SK-N-MC (cell line): ENCODE results near the gene CD72.
"Not testable (repeated sequence)": the region's sequence is repeated elsewhere in the genome, so short reads cannot be mapped to it uniquely, and the experiment has no call there.

ENCODE experiments used
- DNase-seq: peaks from one replicate; pipeline ENCODE4 v3.0.0-alpha.2; 2011; ENCODE audit warnings: low read depth, low spot score
- H3K27ac ChIP-seq: fragments of 200-600 bp; sonication (generic); 2 replicates; pipeline ENCODE4 v1.5.1; 2016; ENCODE audit warnings: mixed run types
- H3K36me3 ChIP-seq: fragments of 200-600 bp; sonication (generic); 2 replicates; pipeline ENCODE4 v1.6.1; 2017; ENCODE audit warnings: antibody characterized with exemption, low read length, mixed read lengths; ENCODE audit not compliant: insufficient read depth
- H3K4me3 ChIP-seq: fragments of 200-600 bp; sonication (generic); 2 replicates; pipeline ENCODE4 v1.5.1; 2016
- H3K9ac ChIP-seq: fragments of 200-600 bp; sonication (generic); 2 replicates; pipeline ENCODE4 v1.8.0; 2017; ENCODE audit warnings: mixed run types, mixed read lengths; ENCODE audit not compliant: insufficient read length
- H3K9me3 ChIP-seq: fragments of 200-600 bp; sonication (generic); 2 replicates; pipeline ENCODE4 v1.6.1; 2017; ENCODE audit warnings: low read depth, mild to moderate bottlenecking, antibody characterized with exemption, low read length, moderate library complexity, mixed read lengths
- EZH2 ChIP-seq: fragments of 200-600 bp; sonication (generic); IDR thresholded peaks from one replicate; pipeline ENCODE4 v1.6.1; 2017; ENCODE audit warnings: antibody characterized with exemption
- FOXP2 ChIP-seq: optimal IDR thresholded peaks from 2 replicates; pipeline ENCODE3; 2011; ENCODE audit warnings: mild to moderate bottlenecking, moderate library complexity; ENCODE audit not compliant: insufficient read depth; ENCODE audit errors: extremely low read length, control extremely low read depth
- POLR2AphosphoS5 ChIP-seq: IDR thresholded peaks from 2 replicates; pipeline ENCODE4 v1.6.1; 2012; ENCODE audit warnings: mild to moderate bottlenecking, low read depth, low read length, borderline replicate concordance

CD72 gene

GRCh38 chr9:35627575-35627974 is 9.4 kb upstream of the CD72 start:
- no peak overlapping the region for H3K9ac ChIP-seq
- TF ChIP-seq POLR2AphosphoS5: no peak
- TF ChIP-seq EZH2: no peak
- no peak for TF ChIP-seq FOXP2
- no peak overlapping the region for H3K4me3 ChIP-seq
- H3K9me3 ChIP-seq: no peaks in the 10 kb centered on the region
- no peak overlapping the region for H3K27ac ChIP-seq
- no peak for DNase-seq
- H3K36me3 ChIP-seq: no peaks in the 10 kb centered on the region

DNA sequence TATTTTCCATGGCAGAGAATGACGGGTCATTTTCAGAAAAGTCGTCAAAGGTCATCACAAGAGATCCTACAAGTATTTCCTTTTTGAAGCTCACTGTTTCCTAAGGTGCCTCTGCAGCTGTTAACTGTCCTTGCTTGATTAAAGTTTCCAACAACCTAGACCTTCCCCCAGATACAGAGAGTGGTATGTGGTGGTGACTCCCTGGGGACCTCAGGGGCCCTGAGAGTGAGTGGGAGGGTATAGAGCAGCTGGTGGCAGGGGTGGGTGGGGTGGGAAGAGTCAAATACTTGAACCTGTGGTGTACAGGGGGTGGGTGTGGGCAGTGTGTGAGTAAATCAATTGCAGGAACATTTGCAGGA is 1.6 kb upstream of the CD72 start:
- no peak overlapping the region for H3K9ac ChIP-seq
- H3K36me3 ChIP-seq: no peaks in the 10 kb centered on the region
- no peak for DNase-seq
- TF ChIP-seq EZH2 (no peak), FOXP2 (no peak), POLR2AphosphoS5 (no peak)
- H3K27ac ChIP-seq: no peak overlapping the region
- no peak overlapping the region for H3K4me3 ChIP-seq
- H3K9me3 ChIP-seq: no peaks in the 10 kb centered on the region

DNA sequence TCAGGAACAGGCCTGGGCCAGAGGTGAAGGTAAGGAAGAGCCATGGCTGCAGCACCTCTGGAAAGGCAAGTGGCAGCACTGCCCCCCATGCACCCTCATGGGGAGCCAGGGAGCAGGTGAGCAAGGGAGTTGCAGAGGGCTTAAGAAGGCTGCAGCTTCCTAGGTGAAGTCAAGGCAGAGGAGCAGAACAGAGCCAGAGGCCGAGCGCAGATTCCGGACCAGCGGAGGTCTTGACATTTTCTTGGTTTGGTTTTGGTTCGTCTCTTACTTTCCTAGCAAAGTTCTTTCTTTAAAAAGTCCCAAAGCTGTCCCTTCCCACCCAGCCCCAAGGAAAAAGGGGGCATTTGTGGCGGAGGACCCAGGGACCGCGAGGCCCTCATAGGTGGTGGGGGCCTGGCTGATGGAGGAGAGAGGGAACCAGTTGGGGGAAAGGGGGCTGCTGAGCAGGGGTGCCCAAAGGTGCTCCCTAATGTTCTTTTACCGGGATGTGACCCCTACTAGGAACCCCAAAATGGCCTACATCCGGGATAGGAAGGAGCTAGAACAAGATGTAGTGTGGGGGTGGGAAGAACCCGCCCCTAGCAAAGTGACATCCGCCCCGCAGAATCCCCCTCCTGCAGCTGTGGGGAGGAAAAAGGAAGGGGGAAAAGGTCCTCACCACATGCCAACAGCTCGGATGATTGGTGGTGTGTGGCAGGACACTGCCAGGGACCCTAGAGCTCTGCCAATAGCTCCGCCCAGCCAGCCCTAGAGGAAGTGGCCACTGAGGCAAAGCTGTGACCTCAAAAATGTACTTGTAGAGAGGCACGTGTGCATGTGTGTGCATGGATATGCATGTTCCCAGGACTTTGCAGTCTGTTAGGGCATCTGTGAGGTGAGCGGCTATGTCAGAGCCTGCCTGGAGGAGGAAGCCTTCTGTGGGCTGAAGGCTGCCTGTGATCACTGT is 914 bp upstream of the CD72 start:
- Histone ChIP-seq H3K9ac (no peak overlapping the region), H3K27ac (no peak overlapping the region), H3K36me3 (no peaks in the 10 kb centered on the region), H3K9me3 (no peaks in the 10 kb centered on the region), H3K4me3 (no peak overlapping the region)
- TF ChIP-seq EZH2 (no peak), POLR2AphosphoS5 (no peak), FOXP2 (no peak)
- DNase-seq: no peak

DNA sequence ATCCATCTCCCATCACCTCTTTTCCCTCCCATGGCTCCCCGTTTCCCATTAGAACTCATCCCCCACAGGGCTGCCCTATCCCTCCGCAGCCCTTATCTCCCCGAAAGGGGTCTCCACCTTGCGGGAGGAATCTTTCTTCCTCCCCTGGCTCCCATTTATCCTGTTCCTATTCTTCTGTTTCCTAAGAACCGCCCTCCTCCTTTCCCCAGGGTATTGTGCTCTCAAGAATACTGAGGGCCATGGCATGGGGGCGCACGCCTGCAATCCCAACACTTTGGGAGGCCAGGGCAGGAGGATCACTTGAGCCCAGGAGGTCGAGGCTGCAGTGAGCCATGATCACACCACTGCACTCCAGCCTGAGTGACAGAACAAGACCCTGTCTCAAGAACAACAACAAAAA is 665 bp downstream of the CD72 start:
- no peak overlapping the region for H3K9ac ChIP-seq
- H3K27ac ChIP-seq: no peak overlapping the region
- H3K9me3 ChIP-seq: no peaks in the 10 kb centered on the region
- H3K4me3 ChIP-seq: no peak overlapping the region
- TF ChIP-seq EZH2: no peak
- TF ChIP-seq FOXP2: no peak
- no peaks in the 10 kb centered on the region for H3K36me3 ChIP-seq
- no peak for DNase-seq

DNA sequence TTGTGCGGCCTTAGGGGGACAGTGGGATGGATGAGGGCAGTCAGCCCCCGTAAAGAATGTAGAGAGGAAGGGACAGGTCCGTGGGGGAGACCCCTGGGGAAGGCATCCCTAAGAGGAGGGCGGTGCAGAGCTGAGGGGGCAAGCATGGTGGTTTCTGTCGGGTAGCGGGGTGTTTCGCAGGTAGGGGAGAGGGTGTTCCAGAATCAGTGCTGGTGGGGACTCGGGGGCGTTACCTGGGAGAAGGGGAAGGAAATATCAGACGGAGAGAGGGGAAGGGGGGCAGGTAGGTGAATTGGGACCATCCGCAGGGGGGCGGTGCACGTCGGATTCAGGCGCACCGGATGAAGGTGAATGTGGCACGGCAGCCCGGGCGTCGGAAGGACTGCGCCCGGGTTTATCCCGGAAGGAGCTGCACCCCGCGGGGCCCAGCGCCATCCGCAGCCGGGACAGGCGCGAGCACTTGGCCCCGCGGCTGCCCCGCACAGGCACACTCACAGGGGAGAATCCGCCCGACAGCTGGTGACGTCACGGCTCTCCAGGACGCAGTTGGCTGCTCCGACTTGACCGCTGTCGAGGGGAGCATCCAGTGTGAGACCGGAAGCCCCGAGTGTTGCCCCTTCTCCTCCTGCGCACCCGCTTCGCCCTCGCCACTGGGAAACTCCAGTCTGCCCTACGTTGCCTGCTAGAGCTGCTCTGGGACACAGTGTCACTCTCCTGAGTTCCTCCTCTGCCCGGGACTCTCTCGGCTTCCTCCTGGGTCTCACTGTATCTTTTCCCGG is 1.3 kb downstream of the CD72 start:
- peak overlapping the region; percentile 17; the same call in 1 of the 2 replicates for H3K4me3 ChIP-seq
- TF ChIP-seq POLR2AphosphoS5 (no peak), FOXP2 (no peak), EZH2 (no peak)
- no peak overlapping the region for H3K9ac ChIP-seq
- H3K27ac ChIP-seq: no peak overlapping the region
- no peak for DNase-seq
- H3K36me3 ChIP-seq: no peaks in the 10 kb centered on the region
- no peaks in the 10 kb centered on the region for H3K9me3 ChIP-seq

- no peaks in the 10 kb centered on the region for H3K36me3 ChIP-seq
- no peak overlapping the region for H3K9ac ChIP-seq
- H3K9me3 ChIP-seq: no peaks in the 10 kb centered on the region
- H3K4me3 ChIP-seq: no peak overlapping the region
- no peak for TF ChIP-seq EZH2
- TF ChIP-seq POLR2AphosphoS5: no peak
- no peak for TF ChIP-seq FOXP2
- DNase-seq: no peak
- H3K27ac ChIP-seq: no peak overlapping the region
These were observed 2.1 kb downstream of the CD72 start for GRCh38 chr9:35615981-35616680.

- Histone ChIP-seq H3K9me3 (no peaks in the 10 kb centered on the region), H3K36me3 (peaks cover 3% of the 10 kb centered on the region; the same call in 1 of the 2 replicates), H3K27ac (no peak overlapping the region), H3K9ac (no peak overlapping the region), H3K4me3 (no peak overlapping the region)
- TF ChIP-seq POLR2AphosphoS5 (no peak), EZH2 (no peak), FOXP2 (no peak)
- no peak for DNase-seq
These were observed 5.4 kb downstream of the CD72 start for GRCh38 chr9:35612843-35613242.

GRCh38 chr9:35612066-35612465 is 6.1 kb downstream of the CD72 start:
- not testable (repeated sequence) for H3K36me3 ChIP-seq, H3K4me3 ChIP-seq, H3K9ac ChIP-seq, DNase-seq, H3K27ac ChIP-seq, H3K9me3 ChIP-seq
